ENCODE measurements around the gene FFAR3. TPM values are rescaled to one million over a fixed set of nuclear protein-coding genes. Genes with fewer than 3 reads are reported as not detected.

Gene FFAR3
- total and polyA plus RNA-seq, 2 of the 8 experiments (the other 6 are each of a cell fraction or from before 2014, with no cell fraction given), result not detected

DNA sequence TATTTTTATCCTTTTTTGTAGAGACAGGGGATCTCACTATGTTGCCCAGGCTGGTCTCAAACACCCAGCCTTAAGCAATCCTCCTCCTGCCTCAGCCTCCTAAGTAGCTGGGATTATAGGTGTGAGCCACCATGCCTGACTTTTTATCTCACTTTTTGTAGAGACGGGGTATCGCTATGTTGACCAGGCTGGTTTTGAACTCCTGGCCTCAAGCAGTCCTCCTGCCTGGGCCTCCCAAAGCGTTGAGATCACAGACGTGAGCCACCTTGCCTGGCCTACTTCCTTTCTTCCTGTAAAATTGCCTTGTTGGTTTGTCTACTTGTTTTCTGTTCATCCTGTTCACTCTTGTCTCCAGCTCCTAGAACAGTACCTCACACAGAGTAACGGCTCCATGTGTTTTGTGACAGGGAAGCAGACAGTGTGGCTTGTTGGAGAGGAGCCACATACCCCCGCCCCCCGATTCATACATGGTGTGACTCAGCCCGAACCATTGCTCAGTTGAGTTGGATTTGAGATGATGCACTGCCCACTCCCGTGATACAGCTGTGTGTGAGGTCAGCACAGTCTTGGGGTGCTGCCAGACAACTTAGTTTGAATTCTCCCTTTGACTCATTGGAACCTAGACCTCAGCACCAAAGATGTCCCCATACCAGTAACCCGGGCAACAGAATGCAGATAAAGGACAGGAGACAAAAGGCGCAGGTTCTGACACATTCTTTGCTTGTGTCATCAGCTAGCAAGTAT, 46.8 kb downstream of the FFAR3 start:
- Histone ChIP-seq H3K79me2 (ENCODE audit: control insufficient read depth in 1 of 2, insufficient read depth in 2 of 2, low read length in 2 of 2) (no peaks in the 10 kb centered on the region), H4K20me1 (replicated peaks in 1 of 2; ENCODE audit: control insufficient read depth in 1 of 2, insufficient read depth in 2 of 2, low read length in 2 of 2) (no peaks in the 10 kb centered on the region), H4K91ac (replicated peaks; ENCODE audit: insufficient read length, low read length) (no peak overlapping the region), H3K4me3 (ENCODE audit: extremely low read depth in 1 of 4, insufficient read depth in 2 of 4, low read depth in 3 of 4, low read length in 4 of 4) (no peak overlapping the region), H2BK15ac (ENCODE audit: low read length) (no peak overlapping the region), H3K4ac (replicated peaks; ENCODE audit: insufficient read length, low read depth, low read length) (no peak overlapping the region), H3K56ac (replicated peaks; ENCODE audit: insufficient read length, low read depth, low read length) (no peak overlapping the region), H3K9ac (replicated peaks in 1 of 4; ENCODE audit: extremely low read depth in 1 of 4, low read depth in 3 of 4, low read length in 3 of 4) (no peak overlapping the region), H3K23me2 (ENCODE audit: low read depth, low read length) (no peaks in the 10 kb centered on the region), H3K18ac (ENCODE audit: extremely low read depth, low read length) (no peak overlapping the region), H2BK20ac (ENCODE audit: low read length) (no peak overlapping the region), H3K23ac (ENCODE audit: insufficient read length) (no peak overlapping the region), H4K5ac (ENCODE audit: insufficient read length, low read depth, low read length) (no peak overlapping the region), H3K27me3 (replicated peaks in 1 of 4; ENCODE audit: control insufficient read depth in 3 of 4, extremely low read depth in 1 of 4, insufficient read depth in 3 of 4, low read length in 3 of 4) (no peaks in the 10 kb centered on the region; a peak in 1 of 7 replicates), H3K79me1 (ENCODE audit: low read depth, low read length) (no peaks in the 10 kb centered on the region), H2BK5ac (ENCODE audit: low read depth, low read length) (no peak overlapping the region), H3K14ac (ENCODE audit: insufficient read length) (no peak overlapping the region), H3K27ac (ENCODE audit: low read depth, low read length) (no peak overlapping the region), H3K4me1 (replicated peaks in 1 of 4; ENCODE audit: control insufficient read depth in 3 of 4, insufficient read depth in 4 of 4, low read length in 3 of 4) (no peaks in the 10 kb centered on the region), H2AK5ac (ENCODE audit: low read depth, low read length) (no peak overlapping the region), H2BK12ac (ENCODE audit: low read depth, low read length) (no peak overlapping the region), H3K9me3 (ENCODE audit: insufficient read depth in 2 of 2, low read depth in 1 of 2, low read length in 1 of 2) (no peaks in the 10 kb centered on the region), H2AFZ (ENCODE audit: low read length) (no peak overlapping the region), H2BK120ac (replicated peaks; ENCODE audit: low read depth, low read length) (no peak overlapping the region), H4K8ac (ENCODE audit: extremely low read depth, insufficient read depth, low read length) (no peak overlapping the region; the same call in 1 of the 2 replicates), H3K4me2 (ENCODE audit: insufficient read depth in 1 of 2, low read depth in 2 of 2, low read length in 2 of 2) (no peak overlapping the region), H3K36me3 (ENCODE audit: control insufficient read depth in 2 of 4, insufficient read depth in 4 of 4, low read length in 3 of 4) (no peaks in the 10 kb centered on the region)
- FAIRE-seq (no peak), DNase-seq (ENCODE audit: low read depth in 1 of 2, low spot score in 2 of 2) (no peak)
- 90% methylated on average over 11 of the region's 11 CpGs; no CpG with 5 or more reads in 1 of the 2 experiments for WGBS, 2 experiments (ENCODE audit: extremely low coverage in 1 of 2, insufficient coverage in 1 of 2, insufficient read length in 1 of 2, insufficient replicate concordance in 2 of 2, low coverage in 1 of 2, low lambda C conversion rate in 2 of 2, missing lambda C conversion rate in 1 of 2)
- TF ChIP-seq TEAD4 (IDR thresholded peaks at IDR 0.05; ENCODE audit: low read depth, low read length) (peak; percentile 39; the same call in 1 of the 2 replicates), JUN (IDR thresholded peaks at IDR 0.05; ENCODE audit: low read depth, low read length) (0 out of 2 replicates have a peak, but pooled peaks have one; percentile 15), CHD2 (IDR thresholded peaks at IDR 0.05; ENCODE audit: low read length) (no peak), CEBPB (IDR thresholded peaks at IDR 0.05; ENCODE audit: low read depth, low read length) (no peak), GABPA (IDR thresholded peaks at IDR 0.05; ENCODE audit: borderline replicate concordance, insufficient read depth, low read length) (no peak)
- TF ChIP-seq, protein P1, sequence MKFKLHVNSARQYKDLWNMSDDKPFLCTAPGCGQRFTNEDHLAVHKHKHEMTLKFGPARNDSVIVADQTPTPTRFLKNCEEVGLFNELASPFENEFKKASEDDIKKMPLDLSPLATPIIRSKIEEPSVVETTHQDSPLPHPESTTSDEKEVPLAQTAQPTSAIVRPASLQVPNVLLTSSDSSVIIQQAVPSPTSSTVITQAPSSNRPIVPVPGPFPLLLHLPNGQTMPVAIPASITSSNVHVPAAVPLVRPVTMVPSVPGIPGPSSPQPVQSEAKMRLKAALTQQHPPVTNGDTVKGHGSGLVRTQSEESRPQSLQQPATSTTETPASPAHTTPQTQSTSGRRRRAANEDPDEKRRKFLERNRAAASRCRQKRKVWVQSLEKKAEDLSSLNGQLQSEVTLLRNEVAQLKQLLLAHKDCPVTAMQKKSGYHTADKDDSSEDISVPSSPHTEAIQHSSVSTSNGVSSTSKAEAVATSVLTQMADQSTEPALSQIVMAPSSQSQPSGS (IDR thresholded peaks at IDR 0.05; ENCODE audit: low read length), result no peak
- ChIA-PET CTCF (ENCODE audit: partially characterized antibody) (interaction anchor here (0.6 to 1.2 kb wide), 2 partner anchors 52 to 1004 kb away, joined by 3 read pairs; no protein-coding TSS in a partner anchor), POLR2A (ENCODE audit: partially characterized antibody) (interaction anchor here (0.6 to 1.3 kb wide), 2 partner anchors 93 to 236 kb away, joined by 3 read pairs; partner anchors contain the start of gene ETV2)

Measured in H1 (cell line).